GM19099 (cell line): ENCODE results near the gene ZNF740.

Source experiments
- POLR2A ChIP-seq: IDR thresholded peaks from 3 replicates; pipeline ENCODE4 v1.6.1; 2011; ENCODE audit warnings: low read depth; ENCODE audit not compliant: insufficient read length; ENCODE audit errors: extremely low read depth

Gene ZNF740

GRCh38 chr12:53235164-53235563 lies 54.6 kb downstream of the ZNF740 start:
- TF ChIP-seq POLR2A = no peak

- TF ChIP-seq POLR2A = no peak
Observed at GRCh38 chr12:53235742-53236442, 55.4 kb downstream of the ZNF740 start.

GRCh38 chr12:53236443-53237111 lies 56.1 kb downstream of the ZNF740 start:
- TF ChIP-seq POLR2A = no peak

GRCh38 chr12:53239643-53240258 lies 59.2 kb downstream of the ZNF740 start:
- TF ChIP-seq POLR2A = no peak

- no peak for TF ChIP-seq POLR2A
Observed at GRCh38 chr12:53241623-53242412, 61.3 kb downstream of the ZNF740 start.

GRCh38 chr12:53244337-53244736 lies 63.8 kb downstream of the ZNF740 start:
- no peak for TF ChIP-seq POLR2A
